A673 (cell line): ENCODE data around the gene TSPYL1.

Source experiments
- EZH2 ChIP-seq: fragments of 200-600 bp; sonication (generic); IDR thresholded peaks from 2 replicates; pipeline ENCODE4 v1.6.1; 2017; ENCODE audit warnings: borderline replicate concordance, low read depth, mild to moderate bottlenecking, mixed read lengths, antibody characterized with exemption, low read length; ENCODE audit not compliant: poor library complexity, severe bottlenecking
- TF ChIP-seq, protein P1 (sequence below): fragments of 300-800, 200-600 bp; sonication (generic); conservative IDR thresholded peaks from 2 replicates; pipeline ENCODE4 v1.5.1; 2017; ENCODE audit warnings: low read depth, mild to moderate bottlenecking, antibody characterized with exemption, low read length, moderate library complexity, mixed read lengths

DNA sequence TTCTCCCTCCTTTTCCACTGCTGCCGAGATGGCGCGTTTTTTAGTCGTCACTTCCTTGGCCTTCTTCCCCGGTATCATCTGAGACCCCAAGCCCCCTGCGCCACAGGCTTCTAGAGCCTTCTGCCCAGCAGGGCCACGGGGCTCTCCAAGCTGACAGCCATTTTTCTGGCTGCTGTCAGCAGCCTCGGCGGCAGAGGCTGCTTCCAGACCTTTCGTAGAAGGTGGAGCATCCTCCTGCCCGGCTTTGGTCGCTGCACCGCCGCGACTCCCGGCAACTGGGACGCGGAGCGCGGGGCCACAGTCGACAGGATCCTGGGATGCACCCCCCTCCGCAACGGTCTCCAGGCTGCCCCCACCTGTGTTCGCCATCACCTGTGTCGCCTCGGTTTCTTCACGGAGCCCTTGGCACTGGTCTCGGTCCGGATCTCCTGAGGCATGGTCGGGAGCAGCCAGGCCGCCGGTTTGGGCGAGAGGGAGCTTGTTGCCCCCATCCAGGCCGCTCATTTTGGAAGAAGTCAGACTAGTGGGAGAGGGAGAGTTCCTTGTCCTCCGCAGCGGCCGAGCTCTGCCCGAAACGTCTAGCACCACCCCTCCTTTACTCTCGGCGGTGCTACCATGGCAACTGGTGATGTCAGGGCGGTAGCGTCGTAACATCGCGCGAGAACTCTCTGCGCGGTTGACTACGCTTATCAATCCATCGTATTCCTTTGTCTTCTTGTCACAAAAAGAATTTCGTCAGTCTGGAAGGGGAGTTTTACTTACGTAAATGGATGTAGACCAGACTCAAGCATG is 26.0 kb downstream of the TSPYL1 start, which contains the start of gene TSPYL4:
- TF ChIP-seq, protein P1, sequence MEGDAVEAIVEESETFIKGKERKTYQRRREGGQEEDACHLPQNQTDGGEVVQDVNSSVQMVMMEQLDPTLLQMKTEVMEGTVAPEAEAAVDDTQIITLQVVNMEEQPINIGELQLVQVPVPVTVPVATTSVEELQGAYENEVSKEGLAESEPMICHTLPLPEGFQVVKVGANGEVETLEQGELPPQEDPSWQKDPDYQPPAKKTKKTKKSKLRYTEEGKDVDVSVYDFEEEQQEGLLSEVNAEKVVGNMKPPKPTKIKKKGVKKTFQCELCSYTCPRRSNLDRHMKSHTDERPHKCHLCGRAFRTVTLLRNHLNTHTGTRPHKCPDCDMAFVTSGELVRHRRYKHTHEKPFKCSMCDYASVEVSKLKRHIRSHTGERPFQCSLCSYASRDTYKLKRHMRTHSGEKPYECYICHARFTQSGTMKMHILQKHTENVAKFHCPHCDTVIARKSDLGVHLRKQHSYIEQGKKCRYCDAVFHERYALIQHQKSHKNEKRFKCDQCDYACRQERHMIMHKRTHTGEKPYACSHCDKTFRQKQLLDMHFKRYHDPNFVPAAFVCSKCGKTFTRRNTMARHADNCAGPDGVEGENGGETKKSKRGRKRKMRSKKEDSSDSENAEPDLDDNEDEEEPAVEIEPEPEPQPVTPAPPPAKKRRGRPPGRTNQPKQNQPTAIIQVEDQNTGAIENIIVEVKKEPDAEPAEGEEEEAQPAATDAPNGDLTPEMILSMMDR: no peak
- no peak for TF ChIP-seq EZH2
